Inferior parietal cortex (tissue), 1 donor: ENCODE data around the gene TINAGL1.
A peak's percentile ranks its signal among the peaks of the same experiment; 100 is the strongest.

Experiments used
- DNase-seq: peaks from one replicate; pipeline ENCODE4 v3.0.0-alpha.2; 2016; ENCODE audit errors: extremely low spot score

TINAGL1 gene, protein sequence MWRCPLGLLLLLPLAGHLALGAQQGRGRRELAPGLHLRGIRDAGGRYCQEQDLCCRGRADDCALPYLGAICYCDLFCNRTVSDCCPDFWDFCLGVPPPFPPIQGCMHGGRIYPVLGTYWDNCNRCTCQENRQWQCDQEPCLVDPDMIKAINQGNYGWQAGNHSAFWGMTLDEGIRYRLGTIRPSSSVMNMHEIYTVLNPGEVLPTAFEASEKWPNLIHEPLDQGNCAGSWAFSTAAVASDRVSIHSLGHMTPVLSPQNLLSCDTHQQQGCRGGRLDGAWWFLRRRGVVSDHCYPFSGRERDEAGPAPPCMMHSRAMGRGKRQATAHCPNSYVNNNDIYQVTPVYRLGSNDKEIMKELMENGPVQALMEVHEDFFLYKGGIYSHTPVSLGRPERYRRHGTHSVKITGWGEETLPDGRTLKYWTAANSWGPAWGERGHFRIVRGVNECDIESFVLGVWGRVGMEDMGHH

DNA sequence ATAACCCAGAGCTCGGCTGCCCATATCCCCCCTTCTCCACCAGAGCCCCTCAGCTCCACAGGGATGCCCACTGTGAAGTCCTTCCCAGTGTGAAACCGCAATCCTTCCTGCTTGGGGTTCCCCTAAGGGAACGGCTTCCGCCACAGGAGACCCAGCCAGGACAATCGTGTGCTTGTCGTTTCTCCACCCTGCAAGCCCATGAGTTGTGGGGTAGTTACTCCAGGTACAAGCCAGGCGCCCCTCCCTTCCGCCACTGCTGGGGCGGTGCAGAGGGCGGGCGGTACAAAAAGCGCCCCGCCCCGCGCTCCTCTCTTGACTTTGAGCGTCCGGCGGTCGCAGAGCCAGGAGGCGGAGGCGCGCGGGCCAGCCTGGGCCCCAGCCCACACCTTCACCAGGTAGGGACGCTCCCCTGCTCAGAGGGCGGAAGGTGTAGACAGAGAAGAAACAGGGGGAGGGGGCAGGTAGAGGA is at the start of gene TINAGL1:
Gene TINAGL1, plus strand, starts transcription at position 315 of the 469 bp plus-strand sequence. CDS start 634 bp downstream, outside the sequence.
- DNase-seq = no peak

DNA sequence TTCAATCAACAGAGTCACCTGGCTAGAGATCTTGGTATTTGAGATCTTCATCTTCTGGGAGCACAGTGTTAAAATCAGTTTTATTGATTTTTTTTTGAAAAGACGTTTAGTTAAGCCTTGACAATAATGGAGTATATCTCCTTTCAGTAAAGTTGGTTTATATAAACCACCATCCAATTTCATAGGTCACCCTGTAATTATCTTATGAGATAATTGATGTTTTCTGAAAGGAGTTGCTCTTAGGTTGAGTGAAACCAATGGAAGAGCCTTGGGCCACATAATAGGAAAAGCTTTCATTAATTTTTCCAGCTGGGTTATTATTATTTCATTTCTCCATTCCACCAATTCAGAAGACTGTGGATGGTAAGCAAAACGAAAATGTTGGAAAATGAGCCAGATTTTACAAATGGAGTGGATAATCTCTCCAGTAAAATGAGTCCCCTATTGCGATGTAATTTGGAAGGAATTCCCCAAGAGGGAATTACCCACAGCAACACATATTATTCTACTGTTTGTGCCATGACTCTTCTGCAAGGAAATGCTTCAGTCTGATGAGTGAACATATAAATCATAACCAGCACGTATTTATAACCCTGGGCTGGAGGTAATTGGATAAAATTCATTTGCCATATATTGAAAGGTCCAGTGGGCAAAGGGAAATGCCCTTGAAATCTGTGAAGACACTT is 46.2 kb upstream of the TINAGL1 start:
- DNase-seq = no peak

DNA sequence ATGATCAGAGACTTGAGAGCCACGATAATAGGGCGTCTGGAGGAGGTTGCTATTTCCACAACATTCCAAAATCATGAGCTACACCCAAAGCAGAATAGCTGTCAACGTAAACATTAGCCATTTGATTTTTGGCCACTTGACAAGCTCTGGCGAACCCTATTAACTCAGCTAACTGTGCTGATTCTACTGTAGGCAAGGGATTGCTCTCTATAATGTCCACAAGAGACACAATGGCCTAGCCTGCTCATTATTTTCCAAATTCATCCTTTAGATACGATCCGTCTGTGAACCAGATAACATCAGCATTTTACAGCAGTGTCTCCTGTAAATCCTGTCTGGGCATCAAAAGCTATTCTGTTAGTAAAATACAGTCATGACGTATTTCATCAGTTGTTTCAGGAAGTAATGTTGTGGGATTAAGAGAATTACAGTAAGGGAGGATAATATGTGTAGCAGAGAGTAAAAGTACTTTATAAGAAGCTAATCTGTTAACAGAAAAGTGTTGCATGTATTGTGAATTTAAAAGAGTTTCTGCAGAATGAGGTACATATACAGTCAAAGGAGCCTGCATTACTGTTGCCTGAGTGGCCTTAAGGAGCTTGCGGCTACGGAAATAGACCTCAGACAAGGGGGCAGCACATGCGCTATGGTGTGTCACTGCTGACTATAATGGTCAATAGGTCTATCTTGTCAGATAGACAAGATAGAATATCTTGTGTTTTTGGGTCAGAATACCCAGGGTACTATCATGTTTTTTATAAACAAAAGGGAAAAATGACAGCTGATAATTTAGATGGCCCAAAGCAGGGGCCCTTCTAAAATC is 44.9 kb upstream of the TINAGL1 start:
- no peak for DNase-seq

DNA sequence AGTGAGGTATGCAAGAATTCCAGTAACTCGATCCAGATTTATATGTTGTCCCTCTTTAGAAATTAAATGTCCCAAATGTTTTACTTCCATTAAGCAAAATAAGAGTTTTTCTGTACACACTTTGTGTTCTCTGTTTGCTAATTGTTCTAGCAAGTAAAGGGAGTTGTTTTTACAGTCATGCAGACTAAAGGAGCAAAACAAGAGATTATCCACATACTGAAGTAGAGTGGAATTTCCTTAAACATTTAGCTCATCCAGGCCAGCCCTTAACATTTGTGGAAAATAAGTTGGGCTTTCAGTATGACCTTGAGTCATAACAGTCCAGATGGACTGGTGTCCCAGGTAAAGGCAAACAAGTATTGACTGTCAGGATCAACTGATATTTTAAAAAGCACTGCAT is 44.1 kb upstream of the TINAGL1 start:
- no peak for DNase-seq

DNA sequence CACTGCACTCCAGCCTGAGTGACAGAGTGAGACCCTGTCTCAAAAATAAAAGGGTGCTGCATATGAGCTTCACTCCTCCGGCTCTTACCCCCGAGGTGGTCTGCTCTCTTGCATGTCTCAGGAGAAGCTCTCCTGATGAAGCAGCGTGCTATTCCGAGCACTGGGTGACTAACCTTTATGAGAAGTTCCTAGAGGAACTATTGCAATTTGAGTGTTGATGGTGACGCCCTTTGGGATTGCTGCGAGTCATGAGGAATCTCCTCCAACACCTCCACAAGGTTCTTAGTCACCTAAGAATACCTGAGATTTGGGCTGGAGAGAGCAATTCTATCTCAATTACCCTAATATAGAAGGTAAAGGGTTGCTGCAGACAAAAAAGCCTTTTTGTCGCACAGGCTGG is 40.8 kb upstream of the TINAGL1 start:
- no peak for DNase-seq

DNA sequence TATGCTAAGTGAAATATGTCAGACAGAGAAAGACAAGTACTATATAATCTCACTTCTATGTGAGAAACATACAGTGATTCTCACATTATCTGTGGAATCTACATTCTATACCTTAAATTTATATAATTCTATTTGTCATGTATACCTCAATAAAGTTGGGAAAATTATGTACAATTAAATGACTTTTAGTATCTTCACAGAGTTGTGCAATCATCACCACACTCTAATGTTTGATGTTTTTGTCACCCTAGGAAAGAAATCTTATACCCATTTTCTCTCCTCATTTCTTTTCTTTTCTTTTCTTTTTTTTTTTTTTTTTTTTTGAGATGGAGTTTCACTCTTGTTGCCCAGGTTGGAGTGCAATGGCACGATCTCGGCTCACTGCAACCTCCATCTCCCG is 37.0 kb upstream of the TINAGL1 start:
- no peak for DNase-seq

DNA sequence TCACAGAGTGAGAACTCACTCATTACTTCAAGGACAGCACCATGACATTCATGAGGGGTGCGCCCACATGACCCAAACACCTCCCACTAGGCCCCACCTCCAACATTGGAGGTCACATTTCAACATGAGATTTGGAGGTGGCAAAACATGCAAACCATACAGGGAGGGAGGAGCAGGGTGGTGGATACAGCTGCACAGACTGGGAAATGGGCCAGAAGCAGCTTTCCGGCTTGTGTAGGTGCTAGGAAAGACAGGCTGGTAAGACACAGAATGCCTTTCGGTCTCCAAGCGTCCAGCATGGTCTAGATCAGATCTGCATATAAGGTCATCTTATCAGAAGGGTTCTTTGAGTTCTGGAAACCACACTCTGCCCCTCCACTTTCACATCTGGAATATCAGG is 35.1 kb upstream of the TINAGL1 start:
- peak; percentile 9 for DNase-seq

DNA sequence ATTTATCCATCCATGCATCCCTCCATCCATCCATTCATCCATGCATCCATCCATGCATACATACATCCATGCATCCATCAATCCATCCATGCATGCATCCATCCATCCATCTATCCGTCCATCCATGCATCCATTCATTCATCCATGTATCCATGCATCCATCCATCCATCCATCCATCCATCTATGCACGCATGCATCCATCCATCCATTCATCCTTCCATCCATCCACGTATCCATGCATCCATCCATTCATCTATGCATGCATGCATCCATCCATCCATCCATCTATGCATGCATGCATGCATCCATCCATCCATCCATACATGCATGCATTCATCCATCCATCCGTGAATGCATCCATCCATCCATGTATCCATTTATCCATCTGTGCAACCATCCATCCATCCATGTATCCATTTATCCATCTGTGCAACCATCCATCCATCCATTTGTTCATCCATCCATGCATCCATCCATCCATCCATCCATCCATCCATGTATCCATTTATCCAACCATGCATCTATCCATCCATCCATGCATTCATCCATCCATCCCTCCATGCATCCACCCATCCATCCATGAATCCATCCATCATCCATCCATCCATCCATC is 30.3 kb upstream of the TINAGL1 start:
- no peak for DNase-seq

DNA sequence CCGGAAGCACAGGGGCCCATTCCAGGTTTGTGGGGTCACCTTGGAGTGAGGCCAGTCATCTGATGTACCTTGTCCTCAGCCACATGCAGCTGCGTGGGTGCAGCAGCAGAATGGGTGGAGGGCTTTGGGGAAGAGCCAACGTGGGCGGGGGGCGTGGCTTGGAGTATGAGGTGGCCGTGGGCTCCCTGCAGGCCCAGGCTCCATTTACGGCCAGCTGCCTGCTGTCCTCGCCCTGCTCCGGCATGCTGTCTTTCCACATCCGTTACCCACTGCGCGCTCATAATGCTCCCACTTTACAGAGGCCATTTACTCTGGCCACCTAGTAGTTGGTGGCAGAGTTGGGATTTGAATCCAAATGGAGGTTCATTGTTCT is 27.8 kb upstream of the TINAGL1 start:
- DNase-seq = no peak

DNA sequence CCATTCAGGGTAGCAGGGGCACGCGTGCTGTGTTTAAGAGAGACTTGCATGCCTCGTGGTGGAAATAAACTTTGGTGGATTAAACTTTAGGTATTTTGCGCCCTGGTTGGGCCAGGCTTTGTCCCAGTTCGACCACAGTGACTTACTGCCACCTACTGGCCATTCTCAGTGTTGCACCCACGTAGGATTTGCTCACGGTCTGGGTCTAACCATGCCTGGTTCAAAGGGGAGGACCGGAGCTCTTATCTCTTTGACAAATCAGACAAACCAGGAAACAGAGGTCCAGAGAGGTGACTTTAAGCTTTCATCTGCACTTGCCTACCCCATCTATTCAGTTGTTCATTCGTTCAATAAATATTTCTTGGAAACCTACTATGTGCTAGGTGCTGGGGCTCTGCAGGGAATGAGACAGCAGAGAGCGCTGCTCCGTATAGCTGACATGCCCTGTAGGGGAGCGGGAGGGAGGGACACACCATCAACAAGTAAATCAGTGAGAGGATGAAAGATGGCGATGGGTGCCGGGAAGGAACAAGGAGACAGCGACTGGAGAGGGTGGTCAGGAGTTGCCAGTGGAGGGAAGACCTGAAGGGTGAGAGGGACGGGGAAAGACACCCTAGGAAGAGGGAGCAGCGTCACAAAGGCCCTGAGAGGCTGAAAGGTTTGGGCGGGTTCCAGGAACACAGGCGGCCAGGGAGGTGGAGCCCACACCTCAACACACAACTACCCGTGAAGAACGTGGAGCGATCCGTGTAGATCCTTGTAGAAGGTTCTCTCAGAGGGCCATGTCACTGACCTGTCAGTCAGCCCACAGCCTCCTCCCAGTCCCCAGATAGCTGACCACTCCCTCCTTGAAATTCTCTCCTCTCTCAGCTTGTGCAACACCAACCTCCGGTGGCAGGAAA is 27.2 kb upstream of the TINAGL1 start:
- DNase-seq = peak; percentile 95

DNA sequence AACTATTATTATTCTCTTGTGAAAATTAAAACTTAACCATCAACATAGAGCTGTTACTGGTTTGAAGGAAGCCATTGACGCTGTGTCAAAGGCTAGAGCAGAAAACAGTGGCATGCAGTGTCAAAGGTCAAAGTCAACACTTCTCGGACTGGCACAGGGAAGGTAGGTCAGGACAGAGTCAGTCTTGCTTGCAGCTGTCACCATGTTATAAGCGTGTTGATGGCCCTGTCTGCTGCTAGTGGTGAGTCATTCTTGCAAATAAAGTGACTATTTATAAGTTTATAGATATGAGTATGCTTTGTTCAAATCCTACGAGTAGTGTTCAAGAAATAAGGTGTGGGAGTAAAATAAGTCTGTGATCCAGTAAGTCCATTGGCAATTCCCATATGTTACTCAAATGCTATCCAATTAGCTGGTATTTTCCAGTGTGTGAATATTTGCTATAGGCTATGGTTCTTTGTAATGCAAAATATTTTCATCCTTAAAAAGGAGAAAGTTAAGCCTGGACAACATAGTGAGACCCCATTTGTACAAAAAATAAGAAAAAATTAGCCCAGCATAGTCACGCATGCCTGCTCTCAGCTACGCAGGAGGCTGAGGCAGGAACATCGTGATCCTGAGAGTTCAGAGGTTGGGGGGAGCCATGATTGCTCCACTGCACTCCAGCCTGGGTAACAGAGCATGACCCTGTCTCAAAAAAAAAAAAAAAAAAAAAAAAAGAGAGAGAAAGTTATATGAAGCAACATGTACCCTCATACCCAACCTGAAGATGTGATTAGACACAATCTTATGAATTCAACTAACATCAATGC is 26.3 kb upstream of the TINAGL1 start:
- peak; percentile 4 for DNase-seq

DNA sequence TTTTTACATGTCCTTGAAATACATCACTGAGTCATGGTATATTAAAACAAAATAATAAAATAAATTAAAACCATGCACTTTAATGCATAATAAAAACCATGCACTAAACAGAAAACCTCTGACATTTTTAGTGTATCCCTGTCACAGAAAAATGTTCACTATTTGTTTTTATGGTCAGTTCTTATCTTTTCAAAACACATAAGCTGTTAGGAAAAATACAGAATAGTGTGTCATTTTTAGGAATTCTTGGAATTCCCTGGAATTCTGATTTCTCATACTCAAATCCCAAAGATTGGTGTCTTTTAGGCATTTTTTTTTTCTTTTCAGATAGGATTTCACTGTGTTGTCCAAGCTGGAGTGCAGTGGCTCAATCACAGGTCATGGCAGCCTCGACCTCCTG is 25.1 kb upstream of the TINAGL1 start:
- no peak for DNase-seq

DNA sequence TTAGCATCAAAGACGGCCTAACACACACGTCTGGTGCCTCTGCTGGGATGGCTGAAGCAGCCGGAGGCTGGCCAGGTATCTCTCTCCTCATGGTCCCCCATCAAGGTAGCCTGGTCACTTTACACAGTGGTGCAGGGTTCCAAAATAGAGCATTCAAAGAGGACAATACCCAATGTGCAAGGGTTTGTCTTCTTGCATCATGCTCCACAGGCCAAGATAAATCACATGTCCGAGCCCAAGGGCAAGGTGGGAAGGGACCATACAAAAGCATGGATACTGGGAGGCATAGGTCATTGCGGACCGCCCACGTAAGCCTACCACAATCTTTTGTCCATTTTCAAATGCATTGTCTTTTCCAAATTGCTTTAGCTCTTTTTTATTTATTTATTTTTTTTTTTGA is 23.8 kb upstream of the TINAGL1 start:
- no peak for DNase-seq

DNA sequence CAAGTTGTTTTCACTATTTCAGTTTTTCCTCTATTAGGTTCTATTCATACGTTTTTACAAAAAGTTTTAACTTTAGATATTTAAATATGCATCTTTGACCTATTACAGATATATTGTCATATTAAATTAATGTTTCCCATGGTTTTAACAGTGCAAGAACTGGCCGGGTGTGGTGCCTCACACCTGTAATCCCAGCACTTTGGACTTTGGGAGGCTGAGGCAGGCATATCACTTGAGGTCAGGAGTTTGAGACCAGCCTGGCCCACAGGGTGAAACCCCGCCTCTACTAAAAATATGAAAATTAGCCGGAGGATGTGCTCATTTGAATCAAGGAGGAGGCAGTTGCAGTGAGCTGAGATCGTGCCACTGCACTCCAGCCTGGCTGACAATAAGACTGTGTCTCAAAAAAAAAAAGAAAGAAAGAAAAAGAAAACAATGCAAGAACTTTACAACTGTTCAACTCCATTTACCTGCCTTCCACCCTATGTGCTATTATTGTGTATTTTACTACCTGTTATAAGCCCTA is 19.8 kb upstream of the TINAGL1 start:
- DNase-seq = no peak

DNA sequence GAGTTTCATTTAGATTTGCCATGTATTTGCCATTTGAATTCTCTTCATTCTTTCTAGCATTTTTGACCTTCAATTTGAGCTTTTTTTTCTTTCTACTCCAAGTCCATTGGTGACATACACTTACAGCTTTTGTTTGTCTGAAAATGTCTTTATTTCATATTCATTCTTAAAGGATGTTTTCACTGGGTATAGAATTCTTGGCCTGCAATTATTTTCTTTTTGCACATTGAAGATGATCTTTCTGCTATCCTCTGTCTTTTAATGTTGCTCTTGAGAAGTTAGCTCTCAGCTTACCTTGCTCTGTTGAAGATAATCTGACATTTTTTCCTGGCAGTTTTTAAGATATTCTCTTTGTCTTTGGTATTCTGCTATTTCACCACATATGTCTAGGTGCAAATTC is 16.6 kb upstream of the TINAGL1 start:
- no peak for DNase-seq

DNA sequence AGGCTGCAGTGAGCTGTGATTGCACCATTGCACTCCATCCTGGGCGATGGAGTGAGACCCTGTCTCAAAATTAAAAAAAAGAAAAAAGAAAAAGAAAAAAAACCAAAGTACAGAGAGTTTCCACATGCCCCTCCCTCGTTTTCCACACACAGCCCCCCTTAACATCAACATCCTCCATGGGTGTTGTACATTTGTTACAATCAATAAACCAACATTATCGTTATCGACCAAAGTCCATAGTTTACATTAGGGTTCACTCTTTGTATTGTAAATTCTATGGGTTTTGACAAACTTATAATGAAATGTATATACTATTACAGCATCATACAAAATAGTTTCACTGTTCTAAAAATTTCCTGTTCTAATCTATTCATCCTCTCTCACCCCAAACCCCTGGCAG is 15.9 kb upstream of the TINAGL1 start:
- DNase-seq = no peak

DNA sequence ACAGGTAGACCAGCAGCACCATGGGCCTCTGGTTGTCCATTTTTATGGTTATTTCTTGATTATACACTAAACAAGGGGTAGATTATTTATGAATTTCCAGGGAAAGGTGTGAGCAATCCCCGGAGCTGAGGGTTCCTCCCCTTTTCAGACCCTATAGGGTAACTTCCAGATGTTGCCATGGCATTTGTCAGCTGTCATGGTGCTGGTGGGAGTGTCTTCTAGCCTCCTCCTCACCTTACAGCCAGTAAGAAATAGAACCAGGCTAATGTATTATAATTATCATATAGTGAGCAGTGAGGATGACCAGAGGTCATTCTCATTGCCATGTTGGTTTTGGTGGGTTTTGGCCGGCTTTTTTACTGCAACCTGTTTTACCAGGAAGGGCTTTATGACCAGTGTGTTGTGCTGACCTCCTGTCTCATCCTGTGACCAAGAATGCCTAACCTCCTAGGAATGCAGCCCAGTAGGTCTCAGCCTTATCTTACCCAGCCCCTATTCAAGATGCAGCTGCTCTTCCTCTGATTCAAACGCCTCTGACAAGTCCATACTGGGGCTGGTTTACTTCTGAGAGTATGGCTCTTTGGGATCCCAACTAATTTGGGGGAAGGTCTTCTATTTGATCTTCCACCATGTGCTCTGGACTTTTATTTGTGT is 13.5 kb upstream of the TINAGL1 start:
- DNase-seq = no peak

DNA sequence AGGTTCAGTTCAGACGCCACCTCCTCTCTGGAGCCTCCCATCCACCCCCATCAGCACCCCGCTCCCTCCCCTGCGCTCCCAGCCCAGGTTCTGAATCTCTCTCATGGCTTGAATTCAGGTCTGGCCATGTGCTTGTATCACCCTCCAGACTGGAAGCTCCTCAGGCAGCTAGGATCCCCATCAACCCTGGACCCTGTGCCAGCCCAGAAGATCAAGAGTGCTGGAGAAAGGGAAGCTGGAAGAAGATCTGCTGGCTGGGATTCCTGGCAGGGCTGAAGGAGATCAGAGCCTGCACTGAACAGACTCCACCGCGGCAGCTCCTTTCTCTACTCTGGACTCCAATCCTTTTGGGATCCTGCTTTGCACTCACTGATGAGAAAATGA is 11.7 kb upstream of the TINAGL1 start:
- no peak for DNase-seq

DNA sequence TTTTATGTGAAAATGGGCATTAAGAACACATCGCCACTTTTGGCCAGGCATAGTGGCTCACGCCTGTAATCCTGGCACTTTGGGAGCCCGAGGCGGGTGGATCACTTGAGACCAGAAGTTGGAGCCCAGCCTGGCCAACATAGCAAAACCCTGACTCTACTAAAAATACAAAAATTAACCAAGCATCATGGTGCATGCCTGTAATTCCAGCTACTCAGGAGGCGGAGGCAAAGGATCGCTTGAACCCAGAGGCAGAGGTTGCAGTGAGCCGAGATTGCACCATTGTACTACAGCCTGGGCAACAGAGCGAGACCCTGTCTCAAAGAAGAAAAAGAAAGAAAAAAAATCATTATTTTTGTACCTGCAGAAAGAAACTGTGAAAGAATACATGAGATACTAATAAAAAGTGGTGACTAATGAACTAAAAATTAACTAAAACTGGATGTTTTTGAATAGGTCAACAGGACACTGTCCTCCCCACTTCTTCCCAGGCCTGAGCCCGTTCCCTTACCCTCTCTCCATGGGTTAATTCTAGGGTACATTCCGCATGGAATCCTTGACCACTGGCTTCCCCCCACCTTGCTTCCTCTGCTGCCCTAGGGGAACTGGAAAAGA is 8.3 kb upstream of the TINAGL1 start:
- DNase-seq = no peak
